ENCODE results near the gene ADAMTS13. TPM values are rescaled to one million over a fixed set of nuclear protein-coding genes. Genes with fewer than 3 reads are reported as not detected.

ADAMTS13 gene
- total RNA-seq, 2 experiments from 2014 or later, result 3.2 to 3.5 TPM

GRCh38 chr9:133468374-133468773 lies 46.2 kb downstream of the ADAMTS13 start:
- Mint-ChIP-seq H3K36me3 (no peaks in the 10 kb centered on the region), H3K27ac (no peak overlapping the region), H3K4me1 (no peaks in the 10 kb centered on the region), H3K27me3 (no peaks in the 10 kb centered on the region), H3K9me3 (no peaks in the 10 kb centered on the region), H3K4me3 (no peak overlapping the region)
- ATAC-seq (ENCODE audit: low read depth), result no peak
- POLR2A ChIA-PET, result no interaction called here
- no peak for DNase-seq

- DNase-seq, result no peak
- ATAC-seq (ENCODE audit: low read depth), result no peak
- H3K27ac Mint-ChIP-seq, result no peak overlapping the region
- H3K9me3 Mint-ChIP-seq, result no peaks in the 10 kb centered on the region
- H3K36me3 Mint-ChIP-seq, result no peaks in the 10 kb centered on the region
- no peaks in the 10 kb centered on the region for H3K4me1 Mint-ChIP-seq
- no peak overlapping the region for H3K4me3 Mint-ChIP-seq
- H3K27me3 Mint-ChIP-seq, result no peaks in the 10 kb centered on the region
- POLR2A ChIA-PET, result no interaction called here
Measured at GRCh38 chr9:133468777-133469421, 46.7 kb downstream of the ADAMTS13 start.

- no peak for ATAC-seq (ENCODE audit: low read depth)
- POLR2A ChIA-PET, result interaction anchor here (0.7 kb wide), 1 partner anchor 11 kb away, joined by 4 read pairs; the partner anchor contains the start of gene CACFD1
- H3K27me3 Mint-ChIP-seq, result no peaks in the 10 kb centered on the region
- no peaks in the 10 kb centered on the region for H3K36me3 Mint-ChIP-seq
- DNase-seq, result no peak
- H3K4me3 Mint-ChIP-seq, result no peak overlapping the region
- H3K27ac Mint-ChIP-seq, result no peak overlapping the region
- H3K4me1 Mint-ChIP-seq, result peaks cover 3% of the 10 kb centered on the region
- H3K9me3 Mint-ChIP-seq, result no peaks in the 10 kb centered on the region
Measured at GRCh38 chr9:133470427-133470924, 48.3 kb downstream of the ADAMTS13 start.

GRCh38 chr9:133470988-133471387 lies 48.8 kb downstream of the ADAMTS13 start:
- DNase-seq (no peak), ATAC-seq (ENCODE audit: low read depth) (no peak)
- H3K27me3 Mint-ChIP-seq, result no peaks in the 10 kb centered on the region
- H3K4me3 Mint-ChIP-seq, result no peak overlapping the region
- POLR2A ChIA-PET, result interaction anchor here (0.7 kb wide), 1 partner anchor 11 kb away, joined by 4 read pairs; the partner anchor contains the start of gene CACFD1
- H3K36me3 Mint-ChIP-seq, result no peaks in the 10 kb centered on the region
- no peak overlapping the region for H3K27ac Mint-ChIP-seq
- H3K4me1 Mint-ChIP-seq, result peaks cover 3% of the 10 kb centered on the region
- H3K9me3 Mint-ChIP-seq, result no peaks in the 10 kb centered on the region

- H3K36me3 Mint-ChIP-seq, result no peaks in the 10 kb centered on the region
- no peak overlapping the region for H3K27ac Mint-ChIP-seq
- H3K27me3 Mint-ChIP-seq, result no peaks in the 10 kb centered on the region
- H3K9me3 Mint-ChIP-seq, result no peaks in the 10 kb centered on the region
- POLR2A ChIA-PET, result no interaction called here
- ATAC-seq (ENCODE audit: low read depth), result no peak
- DNase-seq, result no peak
- H3K4me1 Mint-ChIP-seq, result peaks cover 5% of the 10 kb centered on the region
- no peak overlapping the region for H3K4me3 Mint-ChIP-seq
Measured at GRCh38 chr9:133471551-133472276, 49.5 kb downstream of the ADAMTS13 start.

- Mint-ChIP-seq H3K27me3 (no peaks in the 10 kb centered on the region), H3K4me3 (no peak overlapping the region), H3K36me3 (no peaks in the 10 kb centered on the region), H3K4me1 (peaks cover 5% of the 10 kb centered on the region), H3K9me3 (no peaks in the 10 kb centered on the region), H3K27ac (no peak overlapping the region)
- DNase-seq, result no peak
- no peak for ATAC-seq (ENCODE audit: low read depth)
- POLR2A ChIA-PET, result no interaction called here
Measured at GRCh38 chr9:133472277-133472645, 50.1 kb downstream of the ADAMTS13 start.

- no peak overlapping the region for H3K4me3 Mint-ChIP-seq
- H3K27me3 Mint-ChIP-seq, result no peaks in the 10 kb centered on the region
- POLR2A ChIA-PET, result no interaction called here
- ATAC-seq (ENCODE audit: low read depth) (no peak), DNase-seq (no peak)
- H3K4me1 Mint-ChIP-seq, result peaks cover 5% of the 10 kb centered on the region
- H3K36me3 Mint-ChIP-seq, result no peaks in the 10 kb centered on the region
- H3K27ac Mint-ChIP-seq, result no peak overlapping the region
- H3K9me3 Mint-ChIP-seq, result no peaks in the 10 kb centered on the region
Measured at GRCh38 chr9:133472753-133473378, 50.7 kb downstream of the ADAMTS13 start.

GRCh38 chr9:133473743-133474142 lies 51.6 kb downstream of the ADAMTS13 start:
- DNase-seq (no peak), ATAC-seq (ENCODE audit: low read depth) (no peak)
- Mint-ChIP-seq H3K9me3 (no peaks in the 10 kb centered on the region), H3K4me3 (no peak overlapping the region), H3K27ac (no peak overlapping the region), H3K36me3 (no peaks in the 10 kb centered on the region), H3K4me1 (peaks cover 5% of the 10 kb centered on the region), H3K27me3 (no peaks in the 10 kb centered on the region)
- POLR2A ChIA-PET, result no interaction called here

GRCh38 chr9:133474215-133474614 lies 52.0 kb downstream of the ADAMTS13 start:
- ATAC-seq (ENCODE audit: low read depth), result no peak
- Mint-ChIP-seq H3K9me3 (no peaks in the 10 kb centered on the region), H3K4me1 (peaks cover 5% of the 10 kb centered on the region), H3K4me3 (no peak overlapping the region), H3K27ac (peak overlapping the region; percentile 45), H3K36me3 (no peaks in the 10 kb centered on the region), H3K27me3 (no peaks in the 10 kb centered on the region)
- DNase-seq, result no peak
- POLR2A ChIA-PET, result no interaction called here

GRCh38 chr9:133474853-133475252 lies 52.7 kb downstream of the ADAMTS13 start:
- ATAC-seq (ENCODE audit: low read depth) (no peak), DNase-seq (no peak)
- POLR2A ChIA-PET, result interaction anchor here (0.6 kb wide), 1 partner anchor 23 kb away, joined by 7 read pairs; no protein-coding TSS in a partner anchor
- peaks cover 10% of the 10 kb centered on the region for H3K4me1 Mint-ChIP-seq
- H3K36me3 Mint-ChIP-seq, result no peaks in the 10 kb centered on the region
- H3K27ac Mint-ChIP-seq, result no peak overlapping the region
- no peaks in the 10 kb centered on the region for H3K9me3 Mint-ChIP-seq
- H3K27me3 Mint-ChIP-seq, result no peaks in the 10 kb centered on the region
- no peak overlapping the region for H3K4me3 Mint-ChIP-seq

GRCh38 chr9:133475292-133476012 lies 53.3 kb downstream of the ADAMTS13 start:
- H3K27ac Mint-ChIP-seq, result no peak overlapping the region
- no peak for ATAC-seq (ENCODE audit: low read depth)
- no peak for DNase-seq
- H3K27me3 Mint-ChIP-seq, result no peaks in the 10 kb centered on the region
- H3K4me1 Mint-ChIP-seq, result peaks cover 11% of the 10 kb centered on the region
- H3K4me3 Mint-ChIP-seq, result no peak overlapping the region
- H3K9me3 Mint-ChIP-seq, result no peaks in the 10 kb centered on the region
- POLR2A ChIA-PET, result interaction anchor here (0.6 kb wide), 1 partner anchor 24 kb away, joined by 7 read pairs; no protein-coding TSS in a partner anchor
- no peaks in the 10 kb centered on the region for H3K36me3 Mint-ChIP-seq

GRCh38 chr9:133476036-133476931 lies 54.1 kb downstream of the ADAMTS13 start:
- no peaks in the 10 kb centered on the region for H3K27me3 Mint-ChIP-seq
- DNase-seq, result no peak
- no peak overlapping the region for H3K27ac Mint-ChIP-seq
- H3K36me3 Mint-ChIP-seq, result no peaks in the 10 kb centered on the region
- H3K4me3 Mint-ChIP-seq, result no peak overlapping the region
- POLR2A ChIA-PET, result no interaction called here
- no peak for ATAC-seq (ENCODE audit: low read depth)
- peaks cover 11% of the 10 kb centered on the region for H3K4me1 Mint-ChIP-seq
- H3K9me3 Mint-ChIP-seq, result no peaks in the 10 kb centered on the region
